Activated naive CD4-positive, alpha-beta T cell treated with anti-CD3 and anti-CD28 coated beads, Interleukin-2, amount 50 U/mL, for 72 hours (primary cell): Measurements from ENCODE around the gene ABCB7. TPM values are rescaled to one million over a fixed set of nuclear protein-coding genes. Genes with fewer than 3 reads are reported as not detected.
"Not testable (repeated sequence)": the region's sequence is repeated elsewhere in the genome, so short reads cannot be mapped to it uniquely, and the experiment has no call there.

Experiments
- ATAC-seq, 2 donors: fragments of 150-1000 bp; cut with Tn5 transposase; 2 replicates each; pipeline ENCODE4 v1.10.0; 2021; ENCODE audit warnings: mild to moderate bottlenecking in 2 of 2, moderate library complexity in 2 of 2
- DNase-seq, 2 donors: peaks; one replicate each; pipeline ENCODE4 v3.0.0; 2021 to 2022; ENCODE audit warnings: low spot score in 2 of 2
- H3K27ac Mint-ChIP-seq, 2 donors: one replicate each; pipeline ENCODE4 v1.8.0; 2022; ENCODE audit warnings: mild to moderate bottlenecking in 2 of 2, mixed read lengths in 2 of 2
- H3K36me3 Mint-ChIP-seq, 2 donors: one replicate each; pipeline ENCODE4 v1.8.0; 2022; ENCODE audit warnings: mixed read lengths in 2 of 2
- H3K9me3 Mint-ChIP-seq, 2 donors: one replicate each; pipeline ENCODE4 v1.8.0; 2022; ENCODE audit warnings: mixed read lengths in 2 of 2
- total RNA-seq, 2 donors: library from RNA; stranded (reverse); gene quantifications; one replicate each; pipeline ENCODE4 v1.2.3, GENCODE V29; 2022

ABCB7 gene
- total RNA-seq, 2 donors from 2014 or later: 38.2 to 53.8 TPM

GRCh38 chrX:75115707-75116413 is 40.2 kb downstream of the ABCB7 start:
- Mint-ChIP-seq H3K27ac (no peak overlapping the region), H3K9me3 (no peaks in the 10 kb centered on the region), H3K36me3 (no peaks in the 10 kb centered on the region)
- ATAC-seq (no peak), DNase-seq (no peak)

GRCh38 chrX:75114638-75115037 is 41.4 kb downstream of the ABCB7 start:
- DNase-seq: no peak
- H3K36me3 Mint-ChIP-seq: no peaks in the 10 kb centered on the region
- no peak overlapping the region for H3K27ac Mint-ChIP-seq

DNA sequence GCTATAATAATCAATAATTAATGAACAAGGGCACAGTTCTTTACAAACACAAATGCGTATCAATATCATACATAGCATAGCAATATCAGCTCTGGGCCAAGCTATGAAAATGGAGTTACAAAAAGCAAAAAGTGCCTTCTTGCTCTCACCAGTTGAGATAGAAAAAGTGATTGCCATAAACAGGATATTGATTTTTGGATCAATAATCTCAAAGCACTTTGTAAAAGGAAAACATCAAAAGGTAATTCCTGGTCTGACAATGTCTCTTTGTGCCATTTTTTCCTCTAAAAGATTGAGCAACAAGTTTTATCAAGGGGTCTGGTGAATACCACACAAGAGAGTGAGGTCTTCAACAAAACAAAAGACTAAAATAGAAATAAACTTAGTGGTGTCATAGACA is 42.4 kb downstream of the ABCB7 start:
- no peaks in the 10 kb centered on the region for H3K9me3 Mint-ChIP-seq
- no peak for DNase-seq
- H3K27ac Mint-ChIP-seq: no peak overlapping the region
- ATAC-seq: no peak
- H3K36me3 Mint-ChIP-seq: no peaks in the 10 kb centered on the region

More at GRCh38 chrX:75114638-75115037, 41.4 kb downstream of the ABCB7 start:
- no peaks in the 10 kb centered on the region for H3K9me3 Mint-ChIP-seq
- ATAC-seq: no peak

DNA sequence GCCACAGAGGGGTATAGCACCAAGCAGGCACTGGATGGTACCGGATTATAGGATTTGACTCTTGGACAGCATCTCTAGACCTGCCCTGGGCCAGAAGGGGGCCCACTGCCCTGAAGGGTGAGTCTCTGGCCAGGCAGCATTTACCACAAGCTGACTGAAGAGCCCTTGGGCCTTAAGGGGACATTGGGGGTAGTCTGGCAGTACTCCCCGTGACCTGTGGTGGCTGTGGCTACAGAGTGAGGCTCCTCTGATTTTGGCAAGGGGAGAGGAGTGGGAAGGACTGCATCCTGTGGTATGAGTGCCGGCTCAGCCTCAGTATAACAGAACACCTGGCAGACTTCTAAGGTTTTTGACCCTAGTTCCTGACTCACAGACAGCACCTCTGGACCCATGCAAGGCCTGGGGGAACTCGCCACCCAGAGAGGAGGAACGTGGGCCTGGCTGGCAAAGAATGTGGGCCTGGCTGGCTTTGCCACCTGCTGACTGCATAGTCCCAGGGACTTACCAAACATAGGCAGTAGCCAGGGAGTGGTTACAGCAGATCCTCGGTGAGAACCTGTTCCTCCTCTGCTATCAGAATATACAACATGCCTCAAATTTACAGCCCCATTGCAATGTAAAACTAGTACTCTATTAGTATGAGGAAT is 48.1 kb downstream of the ABCB7 start:
- DNase-seq (no peak), ATAC-seq (no peak)
- Mint-ChIP-seq H3K9me3 (no peaks in the 10 kb centered on the region), H3K27ac (no peak overlapping the region), H3K36me3 (peaks cover 0 to 21% of the 10 kb centered on the region in 2 donors)

- peaks cover 0 to 22% of the 10 kb centered on the region in 2 donors for H3K36me3 Mint-ChIP-seq
Observed at GRCh38 chrX:75106772-75107171, 49.3 kb downstream of the ABCB7 start.

GRCh38 chrX:75096331-75096730 is 59.8 kb downstream of the ABCB7 start:
- DNase-seq: no peak
- Mint-ChIP-seq H3K36me3 (peaks cover 13% of the 10 kb centered on the region in 2 donors), H3K9me3 (no peaks in the 10 kb centered on the region), H3K27ac (peak overlapping the region in 1 of 2 donors; percentile 65)
- ATAC-seq: peak; percentile 38 to 56

More at GRCh38 chrX:75106772-75107171, 49.3 kb downstream of the ABCB7 start:
- no peak for DNase-seq
- no peak for ATAC-seq
- Mint-ChIP-seq H3K9me3 (no peaks in the 10 kb centered on the region), H3K27ac (no peak overlapping the region)

- DNase-seq (no peak), ATAC-seq (no peak)
- peaks cover 0 to 14% of the 10 kb centered on the region in 2 donors for H3K36me3 Mint-ChIP-seq
- no peaks in the 10 kb centered on the region for H3K9me3 Mint-ChIP-seq
- no peak overlapping the region for H3K27ac Mint-ChIP-seq
Observed at GRCh38 chrX:75086731-75087195, 69.3 kb downstream of the ABCB7 start.

GRCh38 chrX:75084757-75085156 is 71.3 kb downstream of the ABCB7 start:
- ATAC-seq (no peak), DNase-seq (no peak)
- no peaks in the 10 kb centered on the region for H3K9me3 Mint-ChIP-seq
- H3K27ac Mint-ChIP-seq: no peak overlapping the region
- peaks cover 0 to 14% of the 10 kb centered on the region in 2 donors for H3K36me3 Mint-ChIP-seq

DNA sequence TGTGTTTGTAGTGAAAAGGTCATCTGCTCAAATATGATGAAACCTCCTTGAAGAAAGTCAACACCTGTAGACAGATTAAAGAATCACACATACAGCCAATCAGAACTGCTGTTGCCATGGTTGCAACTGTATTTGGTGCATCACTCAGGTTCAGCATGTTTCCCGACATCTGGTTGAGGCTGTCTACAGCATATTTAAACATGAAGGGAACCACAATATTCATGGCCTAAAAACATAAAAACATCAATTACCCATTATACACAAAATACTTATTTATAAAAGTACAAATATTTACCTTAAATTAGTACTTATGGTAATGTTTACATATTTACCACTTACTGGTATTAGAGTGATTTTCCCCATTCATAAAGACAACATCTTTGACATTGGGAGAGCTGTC is 79.7 kb downstream of the ABCB7 start:
- DNase-seq: no peak
- no peaks in the 10 kb centered on the region for H3K9me3 Mint-ChIP-seq
- no peak overlapping the region for H3K27ac Mint-ChIP-seq
- no peak for ATAC-seq
- peaks cover 0 to 10% of the 10 kb centered on the region in 2 donors for H3K36me3 Mint-ChIP-seq

- Mint-ChIP-seq H3K9me3 (no peaks in the 10 kb centered on the region), H3K27ac (no peak overlapping the region), H3K36me3 (peaks cover 0 to 10% of the 10 kb centered on the region in 2 donors)
- no peak for ATAC-seq
- DNase-seq: no peak
Observed at GRCh38 chrX:75074475-75074874, 81.6 kb downstream of the ABCB7 start.

- DNase-seq (no peak), ATAC-seq (no peak)
- Mint-ChIP-seq H3K27ac (no peak overlapping the region), H3K36me3 (peaks cover 0 to 10% of the 10 kb centered on the region in 2 donors), H3K9me3 (no peaks in the 10 kb centered on the region)
Observed at GRCh38 chrX:75071334-75071733, 84.7 kb downstream of the ABCB7 start.

DNA sequence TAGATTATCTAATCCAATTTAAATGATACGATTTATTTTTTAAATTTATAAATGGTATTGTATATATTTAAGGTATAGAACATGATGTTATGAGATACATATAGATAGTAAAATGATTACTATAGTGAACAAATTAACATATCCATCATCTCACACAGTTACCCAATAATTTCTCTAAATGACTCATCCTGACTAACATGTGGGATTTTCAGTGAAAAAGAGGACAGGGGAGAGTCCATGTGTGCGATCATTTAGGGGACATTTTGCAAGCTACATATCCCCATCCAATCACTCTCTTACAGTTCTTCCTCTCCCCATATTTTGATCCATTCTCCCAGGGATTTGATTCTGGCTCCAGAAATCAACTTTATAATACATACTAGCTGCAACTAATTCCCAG is 88.2 kb downstream of the ABCB7 start:
- Mint-ChIP-seq H3K36me3 (no peaks in the 10 kb centered on the region), H3K9me3 (no peaks in the 10 kb centered on the region), H3K27ac (no peak overlapping the region)
- peak; percentile 48 to 55 for ATAC-seq
- DNase-seq: no peak

GRCh38 chrX:75061701-75062100 is 94.4 kb downstream of the ABCB7 start:
- H3K27ac Mint-ChIP-seq: no peak overlapping the region
- no peaks in the 10 kb centered on the region for H3K36me3 Mint-ChIP-seq
- no peaks in the 10 kb centered on the region for H3K9me3 Mint-ChIP-seq
- ATAC-seq: peak; percentile 64 to 97
- DNase-seq: no peak

- ATAC-seq: no peak
- peaks cover 4 to 16% of the 10 kb centered on the region in 2 donors for H3K36me3 Mint-ChIP-seq
- peaks cover 4 to 11% of the 10 kb centered on the region in 2 donors for H3K9me3 Mint-ChIP-seq
- DNase-seq: no peak
- no peak overlapping the region for H3K27ac Mint-ChIP-seq
Observed at GRCh38 chrX:75051047-75051446, 105.0 kb downstream of the ABCB7 start.

GRCh38 chrX:75045369-75045768 is 110.7 kb downstream of the ABCB7 start:
- H3K27ac Mint-ChIP-seq: no peak overlapping the region
- peaks cover 4 to 11% of the 10 kb centered on the region in 2 donors for H3K9me3 Mint-ChIP-seq
- DNase-seq (no peak), ATAC-seq (no peak)
- peaks cover 4 to 6% of the 10 kb centered on the region in 2 donors for H3K36me3 Mint-ChIP-seq

DNA sequence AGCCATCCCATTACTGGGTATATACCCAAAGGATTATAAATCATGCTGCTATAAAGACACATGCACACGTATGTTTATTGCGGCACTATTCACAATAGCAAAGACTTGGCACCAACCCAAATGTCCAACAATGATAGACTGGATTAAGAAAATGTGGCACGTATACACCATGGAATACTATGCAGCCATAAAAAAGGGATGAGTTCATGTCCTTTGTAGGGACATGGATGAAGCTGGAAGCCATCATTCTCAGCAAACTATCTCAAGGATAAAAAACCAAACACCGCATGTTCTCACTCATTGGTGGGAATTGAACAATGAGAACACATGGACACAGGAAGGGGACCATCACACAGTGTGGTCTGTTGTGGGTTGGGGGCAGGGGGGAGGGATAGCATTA is 111.9 kb downstream of the ABCB7 start:
- H3K27ac Mint-ChIP-seq, H3K36me3 Mint-ChIP-seq, DNase-seq, ATAC-seq: not testable (repeated sequence)
- peaks cover 4 to 11% of the 10 kb centered on the region in 2 donors for H3K9me3 Mint-ChIP-seq

- peaks cover 11 to 18% of the 10 kb centered on the region in 2 donors for H3K36me3 Mint-ChIP-seq
- ATAC-seq: peak in 1 of 2 donors; percentile 56
- peak in 1 of 2 donors; percentile 4 for DNase-seq
- no peak overlapping the region for H3K27ac Mint-ChIP-seq
- H3K9me3 Mint-ChIP-seq: peaks cover 12 to 15% of the 10 kb centered on the region in 2 donors
Observed at GRCh38 chrX:75038925-75039324, 117.2 kb downstream of the ABCB7 start.
